Stimulated activated CD8-positive, alpha-beta memory T cell treated with anti-CD3 and anti-CD28 coated beads, Interleukin-7, amount 100 ng/mL, for 4 hours (primary cell): ENCODE results near the gene HIRIP3.
"Not testable (repeated sequence)": the region's sequence is repeated elsewhere in the genome, so short reads cannot be mapped to it uniquely, and the experiment has no call there.

Experiments used
- DNase-seq, 2 donors: peaks; one replicate each; pipeline ENCODE4 v3.0.0-alpha.2; 2020; ENCODE audit warnings: low read depth in 2 of 2

Gene HIRIP3

GRCh38 chr16:29959821-29960220 is 35.6 kb downstream of the HIRIP3 start:
- not testable (repeated sequence) for DNase-seq

GRCh38 chr16:29959293-29959692 is 36.1 kb downstream of the HIRIP3 start:
- DNase-seq = no peak

DNA sequence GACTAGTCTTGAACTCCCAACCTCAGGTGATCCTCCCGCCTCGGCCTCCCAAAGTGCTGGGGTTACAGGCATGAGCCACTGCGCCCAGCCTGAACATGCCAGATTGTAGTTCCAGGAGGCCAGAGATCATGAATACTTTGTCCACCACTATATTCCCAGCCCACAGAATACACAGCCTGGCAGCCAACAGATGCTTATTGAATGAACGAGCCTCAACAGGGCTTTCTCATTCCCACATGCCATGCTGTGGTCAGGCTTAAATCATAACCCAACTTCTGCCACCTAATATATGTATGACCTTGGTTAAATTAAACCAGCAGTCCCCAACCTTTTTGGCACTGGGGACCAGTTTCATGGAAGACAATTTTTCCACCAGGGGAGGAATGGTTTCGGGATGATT is 36.7 kb downstream of the HIRIP3 start:
- no peak for DNase-seq

DNA sequence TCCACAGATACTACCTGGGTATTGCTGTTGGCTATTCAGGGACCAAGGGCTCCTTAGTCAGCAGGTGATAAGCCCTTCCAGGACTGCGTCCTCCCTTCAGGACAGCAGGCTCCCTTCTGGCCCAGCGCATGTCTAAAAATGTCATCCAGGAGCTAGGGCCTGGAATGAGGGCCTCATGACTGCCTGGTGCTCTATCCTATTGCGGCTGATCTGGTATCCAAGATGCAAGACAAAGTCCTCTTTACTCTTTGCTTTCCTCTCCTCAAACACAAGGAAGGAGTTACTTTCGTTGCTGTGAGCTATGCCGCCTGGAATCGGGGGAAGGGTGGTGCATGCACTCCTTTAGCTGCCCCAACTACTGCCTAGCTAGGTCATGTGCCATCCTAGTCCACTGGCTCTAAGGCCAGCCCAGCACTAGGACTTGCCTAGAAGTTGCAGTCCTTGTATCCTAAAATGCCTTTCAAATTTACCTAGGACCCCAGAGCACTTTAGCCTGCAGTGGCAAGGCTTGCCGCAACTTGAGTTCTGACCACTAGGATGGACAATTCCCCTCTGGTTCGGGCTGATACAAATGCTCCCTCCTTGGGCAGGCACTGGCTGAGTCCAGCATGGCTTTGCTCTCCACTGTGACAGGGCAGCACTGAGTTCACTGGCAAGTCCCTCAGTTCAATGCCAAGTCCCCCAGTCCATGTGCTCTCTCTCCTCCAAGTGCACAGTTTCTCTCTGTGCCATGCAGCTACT is 43.6 kb downstream of the HIRIP3 start:
- DNase-seq = no peak

- no peak for DNase-seq
These were observed 44.5 kb downstream of the HIRIP3 start for GRCh38 chr16:29950806-29951461.

- DNase-seq = no peak
These were observed 47.5 kb downstream of the HIRIP3 start for GRCh38 chr16:29947897-29948296.

GRCh38 chr16:29943846-29944799 is 51.3 kb downstream of the HIRIP3 start:
- DNase-seq = no peak
